CD4-positive, alpha-beta T cell treated with Interleukin-21 for 1 hour (primary cell): ENCODE results near the gene GPSM3.
"Not testable (repeated sequence)": the region's sequence is repeated elsewhere in the genome, so short reads cannot be mapped to it uniquely, and the experiment has no call there.

Experiments used
- DNase-seq: peaks from one replicate; pipeline ENCODE4 v3.0.0-alpha.2; 2020

GPSM3 gene

GRCh38 chr6:32192608-32193039, at the start of gene GPSM3:
GPSM3 (minus strand) TSS chr6:32192643; CDS start chr6:32192513, 130 bp downstream.
- DNase-seq = peak; percentile 64

GRCh38 chr6:32240686-32241085, 48.2 kb upstream of the GPSM3 start:
- DNase-seq = no peak

GRCh38 chr6:32239462-32239861, 47.0 kb upstream of the GPSM3 start:
- no peak for DNase-seq

GRCh38 chr6:32234934-32235333, 42.5 kb upstream of the GPSM3 start:
- DNase-seq = peak; percentile 22

- DNase-seq = no peak
These were observed 34.0 kb upstream of the GPSM3 start for GRCh38 chr6:32226434-32226833.

- DNase-seq = no peak
These were observed 32.3 kb upstream of the GPSM3 start for GRCh38 chr6:32224696-32225095.

- no peak for DNase-seq
These were observed 31.1 kb upstream of the GPSM3 start, which contains the start of gene NOTCH4 for GRCh38 chr6:32223258-32224235. NOTCH4 (minus strand) TSS chr6:32224067; CDS start chr6:32223928, 139 bp downstream.

GRCh38 chr6:32222333-32223230, 30.1 kb upstream of the GPSM3 start:
- no peak for DNase-seq

GRCh38 chr6:32220021-32220420, 27.6 kb upstream of the GPSM3 start:
- no peak for DNase-seq

- DNase-seq = no peak
These were observed 25.7 kb upstream of the GPSM3 start for GRCh38 chr6:32218167-32218566.

GRCh38 chr6:32216998-32217397, 24.6 kb upstream of the GPSM3 start:
- DNase-seq = no peak

GRCh38 chr6:32216285-32216684, 23.8 kb upstream of the GPSM3 start:
- DNase-seq = no peak

- no peak for DNase-seq
These were observed 23.2 kb upstream of the GPSM3 start for GRCh38 chr6:32215617-32216016.

GRCh38 chr6:32214126-32214525, 21.7 kb upstream of the GPSM3 start:
- no peak for DNase-seq

- DNase-seq = no peak
These were observed 21.2 kb upstream of the GPSM3 start for GRCh38 chr6:32213649-32214048.

- DNase-seq = no peak
These were observed 19.8 kb upstream of the GPSM3 start for GRCh38 chr6:32212076-32212760.

GRCh38 chr6:32211432-32211831, 19.0 kb upstream of the GPSM3 start:
- not testable (repeated sequence) for DNase-seq

- DNase-seq = no peak
These were observed 17.8 kb upstream of the GPSM3 start for GRCh38 chr6:32210191-32210601.

GRCh38 chr6:32208996-32209395, 16.6 kb upstream of the GPSM3 start:
- DNase-seq = no peak

- DNase-seq = no peak
These were observed 11.8 kb upstream of the GPSM3 start for GRCh38 chr6:32204268-32204715.

GRCh38 chr6:32203426-32204267, 11.2 kb upstream of the GPSM3 start:
- no peak for DNase-seq

GRCh38 chr6:32202186-32202585, 9.7 kb upstream of the GPSM3 start:
- DNase-seq = no peak
